VCaP (cell line): ENCODE data around the gene TMEM132D.

ENCODE experiments used
- H3K27ac ChIP-seq: fragments of 450-650 bp; 2 replicates; pipeline ENCODE4 v1.5.1; 2017
- CTCF ChIP-seq: fragments of 450-650 bp; conservative IDR thresholded peaks from 2 replicates; pipeline ENCODE4 v1.5.1; 2017; ENCODE audit warnings: mild to moderate bottlenecking, moderate library complexity

Gene TMEM132D

DNA sequence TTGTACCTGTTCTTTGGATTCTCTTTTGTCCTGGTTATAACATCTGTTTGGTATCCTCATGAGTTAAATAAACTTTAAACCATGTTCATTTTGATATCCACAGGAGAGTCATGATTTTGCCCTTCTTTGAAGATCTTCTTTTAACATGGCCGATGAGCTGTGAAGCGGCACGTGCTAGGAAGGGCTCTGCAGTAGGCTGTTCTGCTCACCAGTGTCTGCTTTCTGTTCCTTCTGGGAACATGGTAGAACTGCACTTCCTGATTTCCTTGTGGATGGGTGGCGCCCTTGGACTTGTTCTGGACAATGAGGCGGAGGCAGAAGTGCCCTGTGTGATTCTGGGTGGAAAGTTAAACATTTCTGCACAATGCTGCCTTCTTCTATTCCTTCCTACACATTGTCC, 138.1 kb downstream of the TMEM132D start:
- no peak for TF ChIP-seq CTCF

GRCh38 chr12:129762436-129762835, 141.4 kb downstream of the TMEM132D start:
- TF ChIP-seq CTCF, result no peak

More for the DNA sequence above, 138.1 kb downstream of the TMEM132D start:
- H3K27ac ChIP-seq, result no peak overlapping the region

DNA sequence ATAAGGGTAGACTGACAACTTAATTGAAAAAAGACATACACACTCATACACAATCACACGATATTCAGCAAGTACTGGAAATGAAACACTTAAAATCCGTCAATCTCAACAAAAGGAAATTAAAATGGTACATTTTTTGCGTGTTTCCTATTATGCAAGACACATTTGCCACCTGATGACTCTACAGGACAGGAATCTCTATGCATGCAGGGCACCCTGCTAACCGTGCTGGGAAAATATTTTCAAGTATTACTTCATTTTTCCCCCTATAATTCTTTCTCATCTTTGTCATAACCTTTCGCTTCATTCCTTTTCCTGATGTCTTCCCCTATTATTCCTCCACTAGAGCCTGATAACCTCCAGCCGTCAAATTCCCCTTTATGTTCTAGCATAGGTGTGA, 150.2 kb downstream of the TMEM132D start:
- TF ChIP-seq CTCF, result no peak
- H3K27ac ChIP-seq, result no peak overlapping the region

More at GRCh38 chr12:129762436-129762835, 141.4 kb downstream of the TMEM132D start:
- H3K27ac ChIP-seq, result no peak overlapping the region

DNA sequence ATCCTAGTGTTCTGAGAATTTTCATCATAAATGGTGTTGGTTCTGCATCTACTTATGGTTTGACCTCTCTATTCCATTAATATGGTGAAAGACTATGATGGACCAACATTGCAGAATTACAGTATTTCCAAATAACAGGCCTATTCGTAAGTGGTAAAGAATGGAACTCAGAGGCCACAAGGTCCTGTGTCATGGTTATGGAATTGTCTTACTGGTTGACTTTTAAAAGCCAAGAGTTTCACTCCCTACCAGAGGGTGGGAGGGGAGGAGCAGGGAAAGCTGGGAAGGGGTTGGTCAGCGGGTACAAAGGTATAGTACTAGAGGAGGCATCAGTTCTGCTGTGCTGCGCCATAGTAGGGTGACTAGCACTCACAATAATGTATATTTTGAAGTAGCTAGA, 153.4 kb downstream of the TMEM132D start:
- TF ChIP-seq CTCF, result no peak
- H3K27ac ChIP-seq, result no peak overlapping the region

DNA sequence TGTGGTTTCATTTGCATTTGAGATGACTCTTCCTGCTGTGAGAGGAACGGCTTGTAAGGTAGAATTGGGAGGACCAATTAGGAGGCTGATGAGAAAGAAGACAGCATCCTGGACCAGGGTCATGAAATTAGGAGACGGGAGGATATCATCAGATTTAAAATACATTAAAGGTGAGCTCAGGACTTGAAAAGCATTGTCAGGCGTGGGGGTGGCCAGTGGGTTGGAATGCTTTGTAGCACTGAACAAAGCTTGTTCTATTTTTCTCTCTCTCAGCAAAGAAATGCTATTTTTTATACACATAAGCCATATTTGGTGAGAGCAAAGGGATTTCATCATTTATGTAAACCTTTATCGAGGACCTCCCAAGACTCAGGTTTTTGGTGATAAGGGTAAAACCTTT, 157.5 kb downstream of the TMEM132D start:
- H3K27ac ChIP-seq, result no peak overlapping the region

GRCh38 chr12:129729170-129729569, 174.7 kb downstream of the TMEM132D start:
- TF ChIP-seq CTCF, result no peak
- H3K27ac ChIP-seq, result no peak overlapping the region

More for the DNA sequence above, 157.5 kb downstream of the TMEM132D start:
- TF ChIP-seq CTCF, result no peak

DNA sequence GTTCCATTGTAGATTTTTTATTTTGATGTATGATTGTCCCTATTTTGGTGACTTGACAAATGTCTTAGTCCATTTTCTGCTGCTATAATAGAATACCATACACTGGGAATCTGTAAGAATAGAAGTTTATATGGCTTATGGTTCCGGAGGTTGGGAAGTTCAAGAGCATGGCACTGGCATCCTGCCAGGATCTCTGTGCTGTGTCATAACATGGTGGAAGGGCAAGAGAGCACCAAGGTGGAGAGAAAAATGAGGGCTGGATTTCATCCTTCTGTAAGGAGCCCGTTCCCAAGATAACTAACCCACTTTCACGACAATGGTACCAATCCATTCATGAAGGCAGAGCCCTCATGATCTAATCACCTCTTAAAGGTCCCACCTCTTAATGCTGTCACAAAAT, 176.7 kb downstream of the TMEM132D start:
- TF ChIP-seq CTCF, result no peak
- no peak overlapping the region for H3K27ac ChIP-seq

GRCh38 chr12:129723260-129723659, 180.6 kb downstream of the TMEM132D start:
- no peak for TF ChIP-seq CTCF
- H3K27ac ChIP-seq, result no peak overlapping the region
